Stimulated activated CD4-positive, alpha-beta T cell treated with anti-CD3 and anti-CD28 coated beads, Interleukin-4, amount 100 ng/mL, for 24 hours (primary cell): ENCODE results near the gene ZNF536.

ENCODE experiments used
- DNase-seq: peaks from one replicate; pipeline ENCODE4 v3.0.0-alpha.2; 2020

ZNF536 gene

GRCh38 chr19:30543243-30543945, 171.2 kb downstream of the ZNF536 start:
- no peak for DNase-seq

DNA sequence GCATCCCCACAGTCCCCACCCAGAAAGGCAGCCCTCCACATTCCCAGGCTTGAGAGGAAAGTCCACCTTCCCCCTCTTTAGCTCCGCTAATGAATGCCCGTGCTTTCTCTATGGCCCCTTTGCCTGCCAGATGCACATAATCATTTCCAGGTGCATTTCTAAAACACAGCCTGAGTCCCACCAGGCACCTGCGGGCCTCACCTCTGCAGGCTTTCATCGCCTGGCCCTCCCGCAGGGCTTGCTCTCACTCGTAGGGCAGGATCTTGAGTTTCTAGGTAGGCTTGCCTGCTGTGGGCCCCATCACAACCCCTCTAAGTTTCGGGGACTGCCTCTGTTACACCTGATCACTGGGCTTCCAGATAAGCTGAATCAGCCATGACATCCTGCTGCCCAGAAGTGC, 173.6 kb downstream of the ZNF536 start:
- DNase-seq: no peak

DNA sequence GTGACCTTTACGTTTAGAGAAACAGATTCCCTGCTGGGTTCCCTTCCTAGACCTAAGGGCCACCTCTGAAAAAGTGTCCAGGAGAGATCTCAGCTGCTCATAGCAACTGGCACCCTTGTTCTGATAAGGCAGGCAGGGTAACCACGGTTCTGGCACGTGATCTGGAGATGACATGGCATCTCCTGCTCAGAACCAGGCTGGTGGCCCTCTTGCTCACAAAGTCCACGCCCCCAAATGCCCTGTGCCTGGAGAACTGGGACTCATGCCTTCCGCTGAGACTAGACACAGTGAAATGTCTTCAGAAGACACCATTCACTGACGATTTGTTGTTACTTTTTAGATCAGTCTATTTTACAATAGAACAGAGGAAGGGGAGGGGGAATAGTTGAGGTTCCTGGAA, 174.1 kb downstream of the ZNF536 start:
- no peak for DNase-seq

- DNase-seq: no peak
Observed at GRCh38 chr19:30547246-30547645, 175.1 kb downstream of the ZNF536 start.

GRCh38 chr19:30549151-30549550, 177.0 kb downstream of the ZNF536 start:
- DNase-seq: no peak

DNA sequence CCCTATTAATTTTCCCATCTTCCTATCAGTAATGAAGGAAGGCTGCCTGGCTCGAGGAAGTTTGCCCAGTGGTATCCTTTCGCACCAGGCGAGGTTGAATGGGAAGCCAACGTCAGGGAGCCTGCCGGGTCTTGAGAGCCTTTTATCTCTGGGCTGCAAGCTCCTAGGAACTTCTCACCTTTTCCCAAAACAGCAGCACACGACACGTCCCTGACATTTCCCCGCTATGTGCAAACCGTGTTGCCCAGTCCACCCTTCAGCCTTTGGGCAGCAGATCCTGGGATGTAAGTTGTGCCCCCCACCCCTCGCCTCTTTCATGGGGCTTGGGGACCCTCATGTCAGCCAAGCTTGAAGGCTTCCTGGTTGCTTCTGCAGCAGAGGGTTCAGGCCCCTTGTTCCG, 179.1 kb downstream of the ZNF536 start:
- DNase-seq: no peak

DNA sequence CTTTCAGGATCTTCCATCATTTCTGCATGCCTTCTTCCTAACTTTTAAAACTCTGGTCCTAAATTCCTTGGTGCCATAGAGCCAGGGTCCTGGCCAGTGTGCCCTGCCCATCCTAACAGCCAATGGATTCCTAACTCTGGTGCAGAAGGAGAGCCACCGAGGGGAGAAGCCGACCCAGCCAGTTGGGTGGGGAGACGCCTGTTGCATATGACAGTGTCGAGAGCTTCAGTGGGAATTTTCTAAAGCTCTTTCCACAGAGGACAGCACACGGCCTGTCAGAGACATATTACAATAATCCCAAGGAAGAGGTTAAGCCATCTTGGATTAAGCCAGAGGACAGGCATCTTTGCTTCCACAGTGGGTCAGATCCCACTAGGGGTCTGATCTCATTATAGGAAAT, 180.4 kb downstream of the ZNF536 start:
- no peak for DNase-seq

DNA sequence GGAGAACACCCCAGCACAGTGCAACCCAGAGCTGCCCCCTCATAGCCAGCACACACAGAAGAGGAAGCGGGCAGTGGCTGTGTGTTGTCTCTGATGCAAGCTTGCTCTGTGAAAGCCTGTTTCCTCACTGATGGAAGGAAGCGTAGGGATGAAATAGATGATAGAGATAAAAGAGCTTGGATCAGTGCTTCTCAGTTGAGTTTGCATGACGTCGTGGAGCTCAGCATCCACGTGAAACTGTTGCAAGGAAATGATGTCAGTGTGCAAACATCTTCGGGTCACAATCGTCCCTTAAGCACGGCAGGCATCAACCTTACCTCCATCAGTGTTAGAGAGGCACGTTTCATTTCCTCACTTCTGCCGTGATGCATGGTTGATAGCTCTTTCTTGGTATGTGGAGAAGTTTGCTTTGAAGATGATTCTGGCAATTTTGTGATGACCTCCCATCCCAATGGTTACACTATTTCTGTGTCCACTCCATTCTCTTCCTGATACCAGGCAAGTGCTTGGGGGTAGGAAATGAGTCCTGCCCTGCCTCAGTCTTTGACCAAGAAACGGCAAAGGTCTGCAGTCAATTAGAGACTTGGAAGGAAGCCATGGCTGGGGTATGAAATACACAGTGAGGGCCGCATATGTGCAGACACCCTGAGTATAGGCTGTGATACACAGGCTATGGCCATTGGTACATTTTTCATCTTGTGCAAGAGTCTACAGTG, 183.0 kb downstream of the ZNF536 start:
- DNase-seq: no peak

DNA sequence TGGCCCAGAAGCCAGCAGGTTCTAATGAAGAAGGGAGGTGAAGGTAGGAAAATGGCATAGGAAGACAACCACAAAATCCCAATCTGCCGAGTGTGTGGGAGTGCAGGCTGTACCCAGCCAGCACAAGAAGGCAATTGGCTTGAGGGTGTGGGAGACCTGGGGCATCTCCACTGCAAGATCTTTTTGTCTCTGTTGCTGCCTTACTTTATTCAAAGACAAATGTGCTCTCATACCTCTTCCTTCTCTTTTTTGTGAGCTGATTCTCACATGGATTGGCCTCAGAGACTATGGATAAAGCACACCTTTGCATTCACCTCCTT, 183.6 kb downstream of the ZNF536 start:
- DNase-seq: no peak

DNA sequence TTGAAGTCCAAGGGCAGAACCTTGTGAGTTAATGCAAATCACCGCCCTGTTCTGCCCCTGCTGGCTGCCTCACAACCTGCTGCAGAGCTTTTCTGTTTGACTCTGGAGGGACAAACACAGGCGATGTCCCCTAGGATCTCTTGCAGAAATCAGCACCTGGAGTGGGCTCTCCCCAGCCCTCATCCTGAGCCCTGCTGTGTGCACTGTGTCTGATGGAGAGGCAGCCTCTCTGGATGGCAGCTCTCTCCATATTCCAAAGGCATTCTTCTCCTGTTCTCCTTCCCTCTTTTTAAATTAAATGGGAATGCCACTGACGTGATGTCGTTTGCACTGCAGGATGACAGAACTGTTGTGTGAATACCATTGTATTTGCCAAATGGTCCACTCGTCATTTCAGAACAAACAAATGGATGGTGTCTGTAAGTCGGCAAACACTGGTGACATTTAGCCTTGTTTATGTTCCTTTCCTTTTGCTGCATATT, 184.1 kb downstream of the ZNF536 start:
- DNase-seq: no peak

GRCh38 chr19:30557212-30557611, 185.0 kb downstream of the ZNF536 start:
- DNase-seq: no peak

DNA sequence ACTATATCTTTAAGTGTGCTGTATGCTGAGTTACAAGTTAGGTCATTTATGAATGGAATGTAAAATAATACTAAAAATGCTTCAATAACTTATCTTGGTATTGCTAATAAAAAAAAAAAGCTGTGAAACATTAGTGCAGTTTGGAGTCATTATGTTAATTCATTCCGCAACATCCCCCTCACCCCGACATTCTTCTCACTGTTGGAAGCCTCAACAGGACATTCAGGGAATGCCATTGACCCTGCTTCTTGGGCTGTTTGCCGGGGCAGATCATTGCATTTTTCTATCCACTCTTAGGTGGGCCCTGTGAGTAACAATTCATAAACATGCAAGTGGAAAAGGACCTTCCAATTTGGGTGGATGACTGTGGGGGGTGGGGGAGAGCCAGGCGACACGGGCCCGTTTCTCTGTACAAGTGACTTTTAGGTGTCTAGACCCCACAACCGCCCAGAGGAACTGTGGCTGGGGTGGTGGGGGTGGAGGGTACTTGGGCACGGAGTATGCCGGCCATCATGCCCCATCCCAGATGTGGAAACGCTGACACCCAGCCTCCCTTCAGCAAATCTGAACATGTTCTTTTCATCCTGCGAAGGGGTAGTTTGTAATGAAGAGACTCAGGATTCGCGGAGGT, 185.9 kb downstream of the ZNF536 start:
- DNase-seq: no peak

DNA sequence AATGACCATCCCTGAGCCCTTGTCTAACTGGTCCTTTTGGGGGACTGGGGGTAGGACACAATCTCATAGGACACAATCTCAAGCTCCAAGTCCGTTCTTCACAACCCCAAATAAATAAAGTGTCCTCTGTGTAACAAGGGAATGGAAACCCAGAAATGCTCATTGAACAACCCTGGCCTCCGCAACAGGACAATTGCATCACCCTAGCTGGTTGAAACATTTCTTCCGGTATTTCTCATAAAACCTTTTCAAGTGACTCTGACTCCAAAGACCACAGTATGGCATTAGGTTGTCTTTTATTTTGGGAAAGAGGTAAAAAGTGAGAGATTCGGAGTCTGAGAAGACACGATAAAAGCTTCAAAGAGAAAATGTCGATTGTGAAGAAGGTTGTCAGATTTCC, 186.6 kb downstream of the ZNF536 start:
- DNase-seq: no peak

- no peak for DNase-seq
Observed at GRCh38 chr19:30559446-30559845, 187.3 kb downstream of the ZNF536 start.

DNA sequence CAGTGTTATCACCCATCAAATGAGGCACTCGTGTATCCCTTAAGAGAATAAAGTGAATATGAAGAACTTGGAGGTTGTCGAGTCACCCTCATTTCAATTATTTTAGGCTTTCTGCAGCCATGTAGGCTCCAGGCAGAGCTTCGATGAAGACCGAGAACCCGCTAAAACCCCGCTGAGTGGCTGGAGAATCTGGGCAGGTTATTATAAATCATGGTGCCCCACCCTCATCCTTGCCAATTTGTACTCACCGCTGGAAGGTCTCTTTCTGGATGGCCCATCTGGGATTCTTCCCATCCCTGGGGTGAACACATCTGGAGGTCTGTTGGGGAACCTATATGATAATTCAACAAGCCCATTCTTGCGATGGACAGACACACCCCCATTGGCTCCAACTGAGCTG, 190.8 kb downstream of the ZNF536 start:
- no peak for DNase-seq

DNA sequence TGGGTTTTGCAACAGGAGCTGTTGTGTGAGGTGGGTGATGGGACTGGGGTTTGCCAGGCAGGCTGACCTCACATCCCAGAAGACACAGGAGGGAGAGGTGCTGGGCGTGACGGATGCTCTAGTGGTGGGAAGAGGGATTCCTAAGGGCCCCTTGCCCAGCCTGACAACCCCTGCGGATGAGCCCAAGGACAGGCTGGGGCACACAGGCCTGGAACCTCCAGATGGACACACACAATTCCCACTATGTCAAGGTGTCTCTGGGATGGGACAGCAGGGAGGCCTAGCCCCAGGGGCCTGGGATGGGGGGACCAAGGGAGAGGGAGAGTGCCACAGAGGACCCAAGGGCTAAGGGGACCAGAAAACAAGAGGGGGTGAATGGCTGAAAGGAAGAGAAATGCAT, 191.5 kb downstream of the ZNF536 start:
- no peak for DNase-seq

DNA sequence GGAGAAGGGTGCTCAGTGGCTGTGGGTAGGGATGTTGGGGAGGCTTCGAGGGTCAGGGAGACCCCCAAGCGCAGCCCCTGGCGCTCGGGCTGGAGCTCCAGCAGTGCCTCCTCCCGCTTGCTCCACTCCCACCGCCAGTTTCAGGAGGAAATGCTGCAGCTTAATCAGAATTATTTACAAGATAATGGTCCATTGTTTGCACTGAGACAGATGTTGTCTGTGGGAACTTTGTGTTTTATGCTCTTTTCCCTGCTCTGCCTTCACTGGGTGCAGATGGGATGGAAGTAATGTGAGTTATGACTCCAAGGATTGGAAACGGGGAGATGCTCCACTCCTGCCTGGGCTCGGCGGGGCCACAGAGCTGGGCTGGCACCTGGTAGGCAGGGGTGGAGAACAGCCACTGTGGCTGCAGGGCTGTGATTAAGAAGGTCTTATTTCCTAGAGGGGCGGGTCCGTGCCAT, 192.4 kb downstream of the ZNF536 start:
- no peak for DNase-seq

DNA sequence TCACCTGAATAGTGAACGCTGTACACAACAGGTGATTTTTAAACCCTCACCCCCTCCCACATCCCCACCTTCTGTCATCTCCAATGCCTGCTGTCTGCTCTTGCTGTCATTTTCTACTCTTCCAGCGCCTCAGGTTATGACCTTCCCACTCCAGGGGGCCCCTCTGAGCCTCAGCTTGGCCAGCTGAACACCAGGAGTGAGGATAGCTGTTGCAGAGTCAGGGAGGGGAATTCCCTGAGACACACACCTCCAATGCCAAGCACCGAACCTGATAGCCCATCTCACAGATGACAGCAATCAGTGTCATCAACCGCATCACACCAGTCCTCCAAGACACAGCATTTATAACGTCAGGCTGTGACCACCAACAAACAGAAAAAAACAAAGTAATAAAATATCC, 193.5 kb downstream of the ZNF536 start:
- DNase-seq: no peak

- no peak for DNase-seq
Observed at GRCh38 chr19:30566681-30567420, 194.7 kb downstream of the ZNF536 start.

DNA sequence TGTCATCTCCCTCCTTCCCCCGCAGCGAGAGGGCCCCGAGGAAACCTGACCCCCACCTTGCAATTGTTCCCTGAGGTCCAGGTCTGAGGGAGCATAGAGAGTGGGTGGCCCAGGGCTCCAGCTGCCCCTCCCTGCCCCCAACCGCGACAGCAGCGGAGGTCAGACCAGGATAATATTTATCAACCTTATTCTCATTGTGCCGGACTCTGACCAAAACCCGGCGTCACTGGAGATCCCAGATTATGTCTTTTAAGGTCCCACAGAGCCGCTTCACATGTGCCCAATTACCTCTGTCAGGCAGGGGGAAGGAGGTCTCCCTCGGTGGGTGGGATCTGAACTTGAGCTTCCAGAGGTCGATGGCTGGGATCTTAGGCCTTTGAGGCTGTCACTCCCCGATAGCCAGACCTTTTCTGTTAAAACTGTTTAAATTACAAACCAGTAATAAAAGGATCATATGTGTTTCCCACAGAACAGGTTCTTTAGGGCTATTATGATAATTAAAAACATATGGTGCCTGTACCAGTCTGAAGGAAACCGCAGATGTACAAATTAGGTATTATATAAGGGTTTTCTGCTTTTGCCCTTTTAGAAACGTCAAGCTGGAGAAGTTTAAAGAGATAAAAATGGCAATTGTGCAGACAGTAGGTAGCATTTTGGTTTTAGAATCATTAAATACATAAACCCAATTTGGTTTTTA, 195.5 kb downstream of the ZNF536 start:
- DNase-seq: no peak

- DNase-seq: no peak
Observed at GRCh38 chr19:30570194-30570593, 198.0 kb downstream of the ZNF536 start.

DNA sequence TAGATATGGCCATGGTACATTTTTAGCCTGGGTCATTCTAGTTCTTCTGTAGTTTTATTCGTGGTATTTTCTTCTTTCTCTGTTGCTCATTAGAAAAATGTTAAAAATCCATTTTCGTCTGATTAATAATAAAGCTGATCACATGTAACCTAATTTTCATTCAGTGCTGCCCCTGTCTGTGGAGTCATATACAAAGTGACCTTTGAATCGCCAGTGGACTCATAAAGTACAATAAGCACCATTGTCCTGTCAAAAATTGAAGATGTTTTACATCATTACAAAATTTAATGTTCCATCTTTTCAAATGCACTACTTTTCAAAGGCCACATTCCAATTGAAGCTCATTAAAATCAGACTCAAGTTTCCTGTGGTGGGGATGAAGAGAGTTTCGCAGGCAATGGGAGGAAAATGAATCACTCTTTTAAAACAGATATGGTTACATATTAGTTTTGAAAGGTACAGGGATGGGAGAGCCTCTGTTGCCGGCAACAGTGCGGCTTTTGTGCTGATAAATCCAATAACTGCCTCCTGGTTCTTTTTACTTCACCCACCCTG, 205.4 kb downstream of the ZNF536 start:
- DNase-seq: no peak

- no peak for DNase-seq
Observed at GRCh38 chr19:30579419-30579818, 207.2 kb downstream of the ZNF536 start.
